K562 (cell line): ENCODE measurements around the gene NR1H3. TPM values are rescaled to one million over a fixed set of nuclear protein-coding genes. Genes with fewer than 3 reads are reported as not detected.

Source experiments
- ARID1B ChIP-seq: fragments of 450-650 bp; IDR thresholded peaks from 2 replicates; pipeline ENCODE4 v1.6.1; 2016; ENCODE audit warnings: antibody characterized with exemption, mild to moderate bottlenecking, inconsistent platforms
- CCAR2 ChIP-seq: fragments of 200-400 bp; formaldehyde crosslinking; IDR thresholded peaks from 2 replicates; pipeline ENCODE4 v1.6.1; 2017; ENCODE audit warnings: mild to moderate bottlenecking, low read depth, low read length
- EGR1 ChIP-seq: fragments of 450-650 bp; conservative IDR thresholded peaks from 2 replicates; pipeline ENCODE4 v1.6.1; 2017; ENCODE audit warnings: mild to moderate bottlenecking
- ESRRB ChIP-seq: fragments of 250-450 bp; sonication (Bioruptor Pico); IDR thresholded peaks from 2 replicates; pipeline ENCODE4 v1.5.0; 2020; ENCODE audit warnings: mild to moderate bottlenecking, moderate library complexity, borderline replicate concordance
- GABPB1 ChIP-seq: sonication (generic); formaldehyde crosslinking; IDR thresholded peaks from 2 replicates; pipeline ENCODE4 v1.8.0; 2022; ENCODE audit warnings: mild to moderate bottlenecking, missing genetic modification reagents
- IRF9 ChIP-seq: fragments of 450-650 bp; IDR thresholded peaks from 2 replicates; pipeline ENCODE4 v1.6.1; 2016; ENCODE audit warnings: missing biosample characterization, missing genetic modification characterization
- KAT2B ChIP-seq: IDR thresholded peaks from one replicate; pipeline ENCODE4 v1.6.1; 2012; ENCODE audit warnings: low read depth, mild to moderate bottlenecking, control low read depth, inconsistent platforms, low read length, moderate library complexity
- KLF1 ChIP-seq: fragments of 450-650 bp; IDR thresholded peaks from 2 replicates; pipeline ENCODE4 v1.6.1; 2016; ENCODE audit warnings: missing genetic modification characterization, missing compliant biosample characterization
- MNT ChIP-seq, 2 experiments: fragments of 450-650 bp; conservative IDR thresholded peaks; 2 replicates each; pipeline ENCODE4 v1.6.1; 2017; ENCODE audit warnings: mild to moderate bottlenecking in 2 of 2, moderate library complexity in 2 of 2
- SNIP1 ChIP-seq: fragments of 450-650 bp; IDR thresholded peaks from 2 replicates; pipeline ENCODE4 v1.7.1; 2017; ENCODE audit warnings: low read depth, mild to moderate bottlenecking
- TSHZ1 ChIP-seq: fragments of 250-450 bp; sonication (Bioruptor Pico); IDR thresholded peaks from 2 replicates; pipeline ENCODE4 v1.4.0; 2020; ENCODE audit warnings: mild to moderate bottlenecking, moderate library complexity
- ZNF316 ChIP-seq: fragments of 450-650 bp; IDR thresholded peaks from 2 replicates; pipeline ENCODE4 v1.6.1; 2016
- ZNF696 ChIP-seq: fragments of 250-450 bp; sonication (Bioruptor Pico); conservative IDR thresholded peaks from 2 replicates; pipeline ENCODE4 v1.4.0; 2020; ENCODE audit warnings: mild to moderate bottlenecking, moderate library complexity
- polyA plus RNA-seq, 8 experiments: library from polyadenylated mRNA; depleted of rRNA in 4 of 8; stranded (reverse) in 5 of 8; unstranded in 3 of 8; fragments of >200 nt; fragmentation: Nextera tagmentation in 2 of 8; fragmentation: Illumina TruSeq in 1 of 8; extraction: Ambion mirVana in 2 of 8; extraction: Trizol in 1 of 8; gene quantifications; 2 replicates each; pipeline versions ENCODE4 v1.2.1 to v1.2.3, GENCODE V29; 2011 to 2014; ENCODE audit warnings: inconsistent platforms in 1 of 8, missing spikeins in 1 of 8
- total RNA-seq, 7 experiments: library from RNA; depleted of rRNA in 6 of 7; stranded (reverse); fragments of >200 nt in 6 of 7; fragmentation: Illumina TruSeq in 2 of 7; extraction: Trizol in 2 of 7; gene quantifications; 2 replicates each; pipeline versions ENCODE4 v1.2.1 to v1.2.3, GENCODE V29; 2011 to 2021; ENCODE audit warnings: low replicate concordance in 1 of 7
- TF ChIP-seq, protein P1 (sequence below): fragments of 250-450 bp; sonication (Bioruptor Pico); IDR thresholded peaks from 2 replicates; pipeline ENCODE4 v1.5.0; 2021; ENCODE audit warnings: mild to moderate bottlenecking, moderate library complexity
- TF ChIP-seq, protein P2 (sequence below): sonication (generic); formaldehyde crosslinking; IDR thresholded peaks from 2 replicates; pipeline ENCODE4 v1.8.1; 2023; ENCODE audit warnings: mild to moderate bottlenecking, missing genetic modification reagents

Gene NR1H3
- total and polyA plus RNA-seq, 9 of the 15 experiments (the other 6 are each of a cell fraction or from before 2014, with no cell fraction given): 8.2 to 26.0 (median 11.9) TPM

GRCh38 chr11:47248664-47249377, 9.0 kb upstream of the NR1H3 start, which contains the start of gene ACP2 (continued):
- TF ChIP-seq GABPB1 (CRISPR knock-in tag) (peak; percentile 100), ESRRB (CRISPR knock-in tag) (no peak), SNIP1 (no peak), ZNF696 (CRISPR knock-in tag) (no peak), MNT (conservative IDR thresholded peaks at IDR 0.05) (peak; percentile 74 to 87), CCAR2 (no peak), EGR1 (peak; percentile 54), TSHZ1 (CRISPR knock-in tag) (no peak), KAT2B (no peak), KLF1 (tag) (no peak), ARID1B (peak; percentile 50), IRF9 (0 out of 2 replicates have a peak, but pooled peaks have one; percentile 58), ZNF316 (no peak)
- TF ChIP-seq, protein P1, sequence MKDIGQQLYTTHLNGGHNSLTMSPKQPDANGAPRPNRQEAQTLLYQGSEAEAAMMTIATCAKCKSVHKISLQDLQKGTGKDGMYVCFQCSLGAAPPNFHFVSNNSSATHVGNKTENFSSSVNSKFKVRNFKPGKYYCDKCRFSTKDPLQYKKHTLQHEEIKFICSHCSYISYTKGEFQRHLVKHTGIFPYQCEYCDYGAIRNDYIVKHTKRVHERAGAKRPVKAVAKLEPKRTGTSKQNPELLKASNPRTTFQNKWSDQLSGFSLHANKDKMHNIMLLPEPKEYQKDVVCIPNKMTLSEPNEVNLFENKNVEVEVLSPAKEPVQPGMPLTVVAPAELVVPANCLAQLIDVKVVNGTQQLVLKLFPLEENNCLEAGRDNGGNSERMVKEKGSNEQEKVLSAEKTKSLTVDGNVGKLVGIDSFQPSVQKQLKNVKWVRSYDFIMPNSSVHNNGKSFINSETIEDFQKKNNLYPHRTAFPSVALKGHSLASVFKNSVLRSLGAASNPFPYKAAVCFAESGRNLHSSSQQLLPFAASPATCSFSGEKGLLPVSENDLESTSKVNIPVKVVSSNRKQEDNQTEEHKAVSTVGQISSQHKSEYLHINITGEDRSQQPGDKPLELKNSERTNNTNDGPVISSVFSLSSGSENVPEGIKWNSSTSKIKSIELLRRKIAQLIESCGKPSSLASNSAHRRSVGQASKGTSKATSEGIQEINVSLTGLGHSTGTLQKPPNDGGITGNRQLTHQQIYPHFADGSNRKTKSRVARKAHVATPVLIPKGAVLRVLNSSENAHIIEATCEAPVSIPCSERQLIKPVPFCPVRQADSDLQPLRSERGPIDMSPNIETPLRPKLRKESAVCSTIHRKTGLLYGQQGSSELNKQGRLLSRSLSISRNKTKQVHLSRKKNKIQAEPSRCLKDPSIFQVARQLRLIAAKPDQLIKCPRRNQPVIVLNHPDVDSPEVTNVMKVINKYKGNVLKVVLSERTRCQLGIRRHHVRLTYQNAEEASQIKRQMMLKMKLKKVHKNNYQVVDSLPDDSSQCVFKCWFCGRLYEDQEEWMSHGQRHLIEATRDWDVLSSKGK (CRISPR knock-in tag): no peak; the same call in 1 of the 2 replicates
- TF ChIP-seq, protein P2, sequence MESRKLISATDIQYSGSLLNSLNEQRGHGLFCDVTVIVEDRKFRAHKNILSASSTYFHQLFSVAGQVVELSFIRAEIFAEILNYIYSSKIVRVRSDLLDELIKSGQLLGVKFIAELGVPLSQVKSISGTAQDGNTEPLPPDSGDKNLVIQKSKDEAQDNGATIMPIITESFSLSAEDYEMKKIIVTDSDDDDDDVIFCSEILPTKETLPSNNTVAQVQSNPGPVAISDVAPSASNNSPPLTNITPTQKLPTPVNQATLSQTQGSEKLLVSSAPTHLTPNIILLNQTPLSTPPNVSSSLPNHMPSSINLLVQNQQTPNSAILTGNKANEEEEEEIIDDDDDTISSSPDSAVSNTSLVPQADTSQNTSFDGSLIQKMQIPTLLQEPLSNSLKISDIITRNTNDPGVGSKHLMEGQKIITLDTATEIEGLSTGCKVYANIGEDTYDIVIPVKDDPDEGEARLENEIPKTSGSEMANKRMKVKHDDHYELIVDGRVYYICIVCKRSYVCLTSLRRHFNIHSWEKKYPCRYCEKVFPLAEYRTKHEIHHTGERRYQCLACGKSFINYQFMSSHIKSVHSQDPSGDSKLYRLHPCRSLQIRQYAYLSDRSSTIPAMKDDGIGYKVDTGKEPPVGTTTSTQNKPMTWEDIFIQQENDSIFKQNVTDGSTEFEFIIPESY (CRISPR knock-in tag): peak; percentile 60; the same call in 1 of the 2 replicates
